K562 (cell line): ENCODE data around the gene SGMS1. TPM values are rescaled to one million over a fixed set of nuclear protein-coding genes. Genes with fewer than 3 reads are reported as not detected.

Experiments
- ATAC-seq: fragments of 200-7000 bp; cut with Tn5 transposase; 3 replicates; pipeline ENCODE4 v1.9.1; 2020; ENCODE audit warnings: moderate library complexity
- BruUV-seq: library from RNA; stranded (reverse); fragments of 400-500 nt; replicated peaks from 2 replicates; lab custom pipeline; 2021; lab: Mats Ljungman, UMichigan
- CTCF ChIA-PET: fragments of 300-600 bp; formaldehyde crosslinking; extraction: SDS; loops from one replicate; lab custom pipeline; 2021; ENCODE audit warnings: low intra/inter-chr PET ratio; lab: Yijun Ruan, JAX
- POLR2A ChIA-PET: fragments of 300-600, 350-650 bp; sonication (Branson Sonifier 250); formaldehyde crosslinking; extraction: SDS; loops from one replicate; lab custom pipeline; 2021; ENCODE audit warnings: antibody characterized with exemption, inconsistent platforms; lab: Yijun Ruan, JAX
- DNase-seq, 4 experiments: peaks; one replicate each; pipeline versions ENCODE4 v3.0.0 to v3.0.0-alpha.2; 2011 to 2018; ENCODE audit warnings: low spot score in 3 of 4, mixed read lengths in 3 of 4; ENCODE audit errors: extremely low read depth in 1 of 4
- FAIRE-seq: peaks from 2 replicates; lab custom pipeline; 2011; peaks lifted over from hg19 to GRCh38; lab: Jason Lieb, UNC
- H2AFZ ChIP-seq: 2 replicates; pipeline ENCODE4 v1.6.0; 2011; ENCODE audit warnings: low read depth, low read length, control low read depth, inconsistent platforms
- H3K27ac ChIP-seq: fragments of 200-600 bp; 3 replicates; pipeline ENCODE4 v1.8.0; 2011; ENCODE audit warnings: low read depth, mild to moderate bottlenecking, control low read depth, inconsistent platforms, low read length, moderate library complexity, mixed read lengths; ENCODE audit errors: extremely low read depth
- H3K27me3 ChIP-seq, 2 experiments: fragments of 300-600 bp in 1 of 2; 2 replicates in 1 of 2; 3 replicates in 1 of 2; pipeline versions ENCODE4 v1.6.0 to v1.8.0; 2011; ENCODE audit warnings: inconsistent platforms in 2 of 2, low read length in 2 of 2, mild to moderate bottlenecking in 1 of 2, mixed read lengths in 1 of 2, moderate library complexity in 1 of 2; ENCODE audit not compliant: control insufficient read depth in 2 of 2, insufficient read depth in 2 of 2
- H3K36me3 ChIP-seq: fragments of 300-600 bp; 3 replicates; pipeline ENCODE4 v1.8.0; 2011; ENCODE audit warnings: mild to moderate bottlenecking, low read length, inconsistent platforms; ENCODE audit not compliant: control insufficient read depth, insufficient read depth
- H3K4me1 ChIP-seq, 2 experiments: fragments of 200-600 bp in 1 of 2; replicated peaks in 1 of 2; 2 replicates in 1 of 2; 3 replicates in 1 of 2; pipeline versions ENCODE4 v1.5.1 to v1.8.0; 2011; ENCODE audit warnings: inconsistent platforms in 2 of 2, low read length in 2 of 2, mild to moderate bottlenecking in 1 of 2, mixed read lengths in 1 of 2, moderate library complexity in 1 of 2; ENCODE audit not compliant: control insufficient read depth in 2 of 2, insufficient read depth in 2 of 2
- H3K4me2 ChIP-seq: 2 replicates; pipeline ENCODE4 v1.6.1; 2011; ENCODE audit warnings: low read length, control low read depth, inconsistent platforms, mixed read lengths; ENCODE audit not compliant: insufficient read depth
- H3K4me3 ChIP-seq: fragments of 200-600 bp; sonication (generic), shearing (Covaris generic); 2 replicates; pipeline ENCODE4 v1.5.1; 2016; ENCODE audit warnings: control low read depth, inconsistent platforms
- H3K79me2 ChIP-seq: fragments of 200-600 bp; 3 replicates; pipeline ENCODE4 v1.8.0; 2011; ENCODE audit warnings: low read length, inconsistent platforms; ENCODE audit not compliant: control insufficient read depth, insufficient read depth
- H3K9ac ChIP-seq, 2 experiments: 2 replicates each; pipeline versions ENCODE4 v1.6.0 to v1.6.1; 2011; ENCODE audit warnings: low read depth in 2 of 2, low read length in 2 of 2, control low read depth in 1 of 2, inconsistent platforms in 1 of 2, mild to moderate bottlenecking in 1 of 2, mixed read lengths in 1 of 2; ENCODE audit not compliant: insufficient read depth in 1 of 2
- H3K9me1 ChIP-seq: one replicate; pipeline ENCODE4 v1.6.0; 2011; ENCODE audit warnings: inconsistent platforms, mild to moderate bottlenecking, low read length, moderate library complexity; ENCODE audit not compliant: control insufficient read depth, insufficient read depth
- H3K9me3 ChIP-seq: replicated peaks from 2 replicates; pipeline ENCODE4 v1.5.1; 2011; ENCODE audit warnings: low read depth, low read length, inconsistent platforms; ENCODE audit not compliant: control insufficient read depth, insufficient read depth
- H4K20me1 ChIP-seq: replicated peaks from 2 replicates; pipeline ENCODE4 v1.6.1; 2011; ENCODE audit warnings: low read length, inconsistent platforms, mixed read lengths; ENCODE audit not compliant: control insufficient read depth, insufficient read depth
- ATF3 ChIP-seq, 2 experiments: fragments of 450-650 bp in 1 of 2; sonication (generic) in 1 of 2; formaldehyde crosslinking in 1 of 2; IDR thresholded peaks in 1 of 2; conservative IDR thresholded peaks in 1 of 2; 2 replicates each; pipeline versions ENCODE4 v1.6.1 to v1.8.1; 2016 to 2023; ENCODE audit warnings: mild to moderate bottlenecking in 2 of 2, moderate library complexity in 2 of 2, inconsistent platforms in 1 of 2, missing genetic modification reagents in 1 of 2
- CBX1 ChIP-seq: sonication (generic); IDR thresholded peaks from 2 replicates; pipeline ENCODE4 v1.6.1; 2016; ENCODE audit warnings: antibody characterized with exemption, low read depth, mild to moderate bottlenecking
- CHD1 ChIP-seq: fragments of 200-600 bp; sonication (generic); IDR thresholded peaks from one replicate; pipeline ENCODE4 v1.6.1; 2012; ENCODE audit warnings: mild to moderate bottlenecking, moderate library complexity, low read length, inconsistent platforms
- CTBP1 ChIP-seq: fragments of 450-650 bp; IDR thresholded peaks from 2 replicates; pipeline ENCODE4 v1.6.1; 2016; ENCODE audit warnings: borderline replicate concordance
- CTCF ChIP-seq, 3 experiments: IDR thresholded peaks in 2 of 3; conservative IDR thresholded peaks in 1 of 3; 2 replicates each; pipeline ENCODE4 v1.5.1; 2011 to 2012; ENCODE audit warnings: low read length in 3 of 3, mild to moderate bottlenecking in 3 of 3, control low read depth in 2 of 3, improper control_type of control experiment in 1 of 3, inconsistent platforms in 1 of 3, low read depth in 1 of 3, mixed read lengths in 1 of 3, moderate library complexity in 1 of 3; ENCODE audit not compliant: insufficient read depth in 2 of 3
- ELF1 ChIP-seq: fragments of 200-800 bp; sonication (Bioruptor generic); IDR thresholded peaks from 2 replicates; pipeline ENCODE4 v1.6.1; 2016; ENCODE audit warnings: missing genetic modification characterization, missing compliant biosample characterization
- EP300 ChIP-seq: IDR thresholded peaks from 2 replicates; pipeline ENCODE4 v1.6.1; 2012; ENCODE audit warnings: low read length, improper control_type of control experiment
- POLR2G ChIP-seq: fragments of 200-400 bp; formaldehyde crosslinking; IDR thresholded peaks from 2 replicates; pipeline ENCODE4 v1.6.1; 2017; ENCODE audit warnings: low read depth, mild to moderate bottlenecking, antibody characterized with exemption, low read length, moderate library complexity
- SMARCA4 ChIP-seq: fragments of 450-650 bp; IDR thresholded peaks from 2 replicates; pipeline ENCODE4 v1.6.1; 2016
- UBTF ChIP-seq, 2 experiments: IDR thresholded peaks; 2 replicates each; pipeline ENCODE4 v1.6.1; 2012; ENCODE audit warnings: improper control_type of control experiment in 2 of 2, low read depth in 2 of 2, low read length in 2 of 2, borderline replicate concordance in 1 of 2
- ZFX ChIP-seq: sonication (generic); formaldehyde crosslinking; IDR thresholded peaks from 2 replicates; pipeline ENCODE4 v1.8.0; 2022; ENCODE audit warnings: mild to moderate bottlenecking, missing genetic modification reagents, moderate library complexity
- ZNF140 ChIP-seq: fragments of 250-450 bp; sonication (Bioruptor Pico); IDR thresholded peaks from 2 replicates; pipeline ENCODE4 v1.8.0; 2021; ENCODE audit warnings: moderate library complexity, mild to moderate bottlenecking, inconsistent platforms
- ZNF175 ChIP-seq: fragments of 200-800 bp; sonication (Bioruptor generic); IDR thresholded peaks from 2 replicates; pipeline ENCODE4 v1.6.1; 2016; ENCODE audit warnings: low read depth, mild to moderate bottlenecking, missing genetic modification characterization, missing compliant biosample characterization
- ZNF766 ChIP-seq: fragments of 200-800 bp; sonication (Bioruptor generic); conservative IDR thresholded peaks from 2 replicates; pipeline ENCODE4 v1.6.1; 2016; ENCODE audit warnings: missing genetic modification characterization, missing compliant biosample characterization
- WGBS: fragments of 100-300 bp; shearing (Covaris generic); methylation state at CpG from one replicate; pipeline ENCODE4 v1.1.6; 2016; ENCODE audit warnings: low coverage, mixed read lengths; ENCODE audit not compliant: insufficient coverage; ENCODE audit errors: missing lambda C conversion rate; 5-methylcytosine and 5-hydroxymethylcytosine counted together
- in situ Hi-C: fragments of 300-500 bp; cut with MboI; formaldehyde crosslinking; loops from 4 replicates; pipeline ENCODE4 v1.15.0; 2018; ENCODE audit warnings: inconsistent platforms, mixed read lengths
- intact Hi-C: fragments of 100-400 bp; cut with micrococcal nuclease; formaldehyde crosslinking; loops from 2 replicates; pipeline ENCODE4 v1.14.2; 2022
- polyA plus RNA-seq, 8 experiments: library from polyadenylated mRNA; depleted of rRNA in 4 of 8; stranded (reverse) in 5 of 8; unstranded in 3 of 8; fragments of >200 nt; fragmentation: Nextera tagmentation in 2 of 8; fragmentation: Illumina TruSeq in 1 of 8; extraction: Ambion mirVana in 2 of 8; extraction: Trizol in 1 of 8; gene quantifications; 2 replicates each; pipeline versions ENCODE4 v1.2.1 to v1.2.3, GENCODE V29; 2011 to 2014; ENCODE audit warnings: inconsistent platforms in 1 of 8, missing spikeins in 1 of 8
- total RNA-seq, 7 experiments: library from RNA; depleted of rRNA in 6 of 7; stranded (reverse); fragments of >200 nt in 6 of 7; fragmentation: Illumina TruSeq in 2 of 7; extraction: Trizol in 2 of 7; gene quantifications; 2 replicates each; pipeline versions ENCODE4 v1.2.1 to v1.2.3, GENCODE V29; 2011 to 2021; ENCODE audit warnings: low replicate concordance in 1 of 7

SGMS1 gene
- total and polyA plus RNA-seq, 9 of the 15 experiments (the other 6 are each of a cell fraction or from before 2014, with no cell fraction given), result 22.6 to 232 (median 82.2) TPM

GRCh38 chr10:50554376-50554994 is 69.3 kb downstream of the SGMS1 start:
- DNase-seq, result peak in 2 of 4 experiments; percentile 36 to 64
- WGBS, result 20% methylated on average over 4 of the region's 4 CpGs
- H3K4me3 ChIP-seq, result peak overlapping the region; percentile 21
- peak overlapping the region; percentile 72 for H3K4me2 ChIP-seq
- CTCF ChIA-PET, result no interaction called here
- H2AFZ ChIP-seq, result no peak overlapping the region
- intact Hi-C loops (loop anchor here (5.0 kb wide), 2 partner anchors 242 to 262 kb away; no protein-coding TSS in a partner anchor), in situ Hi-C loops (no loop called here)
- H3K4me1 ChIP-seq, result peaks cover 37 to 75% of the 10 kb centered on the region in 2 experiments
- no peaks in the 10 kb centered on the region for H3K9me3 ChIP-seq
- H4K20me1 ChIP-seq, result 0 out of 2 replicates have a peak, but pooled peaks cover 5% of the 10 kb centered on the region
- no peaks in the 10 kb centered on the region for H3K9me1 ChIP-seq
- BruUV-seq, result no TSS peak
- no peaks in the 10 kb centered on the region for H3K27me3 ChIP-seq
- POLR2A ChIA-PET, result interaction anchor here (0.7 to 1.5 kb wide), 8 partner anchors 10 to 204 kb away, joined by 3 to 6 read pairs (median 3); partner anchors contain the start of gene SGMS1
- peaks cover 10% of the 10 kb centered on the region; the same call in 2 of the 3 replicates for H3K36me3 ChIP-seq
- peak; percentile 46 for ATAC-seq
- H3K9ac ChIP-seq, result peak overlapping the region; percentile 63 to 88
- H3K79me2 ChIP-seq, result peaks cover 99% of the 10 kb centered on the region
- no peak for FAIRE-seq
- H3K27ac ChIP-seq, result peak overlapping the region; percentile 70
- TF ChIP-seq CTBP1, result no peak
- peak; percentile 9; the same call in 1 of the 2 replicates for TF ChIP-seq ZNF175 (CRISPR knock-in tag)
- peak; percentile 34; the same call in 1 of the 2 replicates for TF ChIP-seq POLR2G
- peak; percentile 47; the same call in 1 of the 2 replicates for TF ChIP-seq ZFX (CRISPR knock-in tag)
- TF ChIP-seq ELF1 (tag), result no peak
- peak; percentile 78 for TF ChIP-seq ATF3 (IDR thresholded peaks at IDR 0.05)
- no peak for TF ChIP-seq ATF3 (CRISPR knock-in tag; conservative IDR thresholded peaks at IDR 0.05)
- TF ChIP-seq ZNF766 (CRISPR knock-in tag), result 0 out of 2 replicates have a peak, but pooled peaks have one; percentile 35
- TF ChIP-seq EP300, result peak; percentile 9; the same call in 1 of the 2 replicates
- TF ChIP-seq CBX1, result no peak
- TF ChIP-seq CTCF (IDR thresholded peaks at IDR 0.05 in 2 of 3, conservative IDR thresholded peaks at IDR 0.05 in 1 of 3; ENCODE audit: insufficient read depth in 2 of 3, low read depth in 1 of 3, low read length in 3 of 3), result 0 out of 6 replicates have a peak, but pooled peaks of 2 of the 3 experiments have one; percentile 4
- TF ChIP-seq ZNF140 (CRISPR knock-in tag), result no peak
- peak; percentile 2 for TF ChIP-seq CHD1
- no peak for TF ChIP-seq SMARCA4
- TF ChIP-seq UBTF (IDR thresholded peaks at IDR 0.05; ENCODE audit: borderline replicate concordance in 1 of 2, low read depth in 2 of 2, low read length in 2 of 2), result 0 out of 4 replicates have a peak, but pooled peaks of 1 of the 2 experiments have one; percentile 13
